CD4-positive, alpha-beta T cell treated with Interleukin-2 at 100 ng/mL for 4 hours (primary cell): ENCODE data around the gene GPR82.
"Not testable (repeated sequence)": the region's sequence is repeated elsewhere in the genome, so short reads cannot be mapped to it uniquely, and the experiment has no call there.

Source experiments
- DNase-seq: peaks from one replicate; pipeline ENCODE4 v3.0.0-alpha.2; 2020; ENCODE audit warnings: low spot score

The GPR82 gene

GRCh38 chrX:41723826-41724225, at the start of gene GPR82:
GPR82 (plus strand) TSS chrX:41724181; CDS start chrX:41727027, 2,846 bp downstream.
- DNase-seq, result no peak

- not testable (repeated sequence) for DNase-seq
Measured at GRCh38 chrX:41676361-41676760, 47.6 kb upstream of the GPR82 start.

- DNase-seq, result no peak
Measured at GRCh38 chrX:41677183-41678060, 46.6 kb upstream of the GPR82 start.

- no peak for DNase-seq
Measured at GRCh38 chrX:41684138-41684537, 39.8 kb upstream of the GPR82 start.

GRCh38 chrX:41684940-41685339, 39.0 kb upstream of the GPR82 start:
- DNase-seq, result no peak

- DNase-seq, result no peak
Measured at GRCh38 chrX:41686788-41687187, 37.2 kb upstream of the GPR82 start.

GRCh38 chrX:41688156-41688555, 35.8 kb upstream of the GPR82 start:
- no peak for DNase-seq

- no peak for DNase-seq
Measured at GRCh38 chrX:41688835-41689234, 35.1 kb upstream of the GPR82 start, which contains the start of gene GPR34. GPR34 (plus strand) TSS chrX:41688973; CDS start chrX:41695634, 6,661 bp downstream.

- no peak for DNase-seq
Measured at GRCh38 chrX:41689711-41690110, 34.3 kb upstream of the GPR82 start.

GRCh38 chrX:41692162-41692749, 31.7 kb upstream of the GPR82 start:
- DNase-seq, result no peak

GRCh38 chrX:41693024-41693423, 31.0 kb upstream of the GPR82 start:
- DNase-seq, result no peak

- DNase-seq, result peak; percentile 7
Measured at GRCh38 chrX:41695426-41695825, 28.6 kb upstream of the GPR82 start.

- no peak for DNase-seq
Measured at GRCh38 chrX:41703574-41704029, 20.4 kb upstream of the GPR82 start.

GRCh38 chrX:41705042-41705441, 18.9 kb upstream of the GPR82 start:
- no peak for DNase-seq

- no peak for DNase-seq
Measured at GRCh38 chrX:41705680-41706374, 18.2 kb upstream of the GPR82 start.

GRCh38 chrX:41707218-41707617, 16.8 kb upstream of the GPR82 start:
- no peak for DNase-seq

GRCh38 chrX:41708486-41708885, 15.5 kb upstream of the GPR82 start:
- DNase-seq, result no peak

- DNase-seq, result no peak
Measured at GRCh38 chrX:41711021-41711667, 12.8 kb upstream of the GPR82 start.

GRCh38 chrX:41716222-41716621, 7.8 kb upstream of the GPR82 start:
- no peak for DNase-seq

- no peak for DNase-seq
Measured at GRCh38 chrX:41716767-41717473, 7.1 kb upstream of the GPR82 start.

GRCh38 chrX:41718481-41719235, 5.3 kb upstream of the GPR82 start:
- no peak for DNase-seq
